Measurements from ENCODE around the gene HOXB1.

The HOXB1 gene

DNA sequence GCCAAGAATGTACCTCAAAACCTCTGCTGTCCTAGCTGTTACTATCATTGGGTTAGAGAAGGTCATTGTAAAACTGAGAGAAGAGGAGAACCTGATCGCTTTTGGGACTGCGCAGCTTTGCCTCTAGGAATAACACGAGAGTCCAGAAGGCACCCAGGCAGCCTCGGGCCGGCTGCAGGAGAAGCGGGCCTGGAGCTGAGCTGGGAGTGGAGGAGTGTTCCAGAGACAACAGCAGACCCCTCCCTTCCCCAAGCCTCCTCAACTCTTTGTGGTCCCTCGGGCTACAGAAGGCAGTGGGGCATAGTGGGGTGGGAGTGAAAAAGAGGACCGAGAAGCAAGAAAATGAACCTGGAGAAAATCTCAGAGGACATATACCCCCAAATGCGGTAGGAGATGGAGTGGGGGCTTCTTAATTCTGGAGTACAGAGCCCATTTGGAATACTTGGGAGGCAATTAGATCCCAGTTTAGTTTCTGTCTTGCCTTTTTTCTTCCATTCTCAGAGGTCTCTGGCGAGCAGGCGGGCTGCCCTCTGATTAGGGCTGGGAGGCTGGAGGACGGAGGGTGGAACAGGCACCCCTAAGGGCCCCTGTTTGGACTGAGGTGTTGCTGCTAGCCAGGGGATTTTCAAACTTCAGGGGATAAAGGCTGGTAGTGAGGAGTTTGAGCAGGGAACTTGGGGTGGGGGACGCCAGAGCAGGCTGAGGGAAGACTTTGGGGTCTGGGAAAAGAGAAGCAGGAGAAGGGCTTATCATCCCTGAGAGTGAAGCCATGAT lies 27.4 kb upstream of the HOXB1 start:
- no peak for TF ChIP-seq CTCF (IDR thresholded peaks at IDR 0.05; ENCODE audit: extremely low read depth, insufficient read depth, missing control alignments)
- no peak for DNase-seq (ENCODE audit: low spot score)
- in situ Hi-C loops (cut with MboI; ENCODE audit: low pct_unique_long_range_greater_than_20kb, low sequenced_read_pairs, unreplicated experiment) = no loop called here

DNA sequence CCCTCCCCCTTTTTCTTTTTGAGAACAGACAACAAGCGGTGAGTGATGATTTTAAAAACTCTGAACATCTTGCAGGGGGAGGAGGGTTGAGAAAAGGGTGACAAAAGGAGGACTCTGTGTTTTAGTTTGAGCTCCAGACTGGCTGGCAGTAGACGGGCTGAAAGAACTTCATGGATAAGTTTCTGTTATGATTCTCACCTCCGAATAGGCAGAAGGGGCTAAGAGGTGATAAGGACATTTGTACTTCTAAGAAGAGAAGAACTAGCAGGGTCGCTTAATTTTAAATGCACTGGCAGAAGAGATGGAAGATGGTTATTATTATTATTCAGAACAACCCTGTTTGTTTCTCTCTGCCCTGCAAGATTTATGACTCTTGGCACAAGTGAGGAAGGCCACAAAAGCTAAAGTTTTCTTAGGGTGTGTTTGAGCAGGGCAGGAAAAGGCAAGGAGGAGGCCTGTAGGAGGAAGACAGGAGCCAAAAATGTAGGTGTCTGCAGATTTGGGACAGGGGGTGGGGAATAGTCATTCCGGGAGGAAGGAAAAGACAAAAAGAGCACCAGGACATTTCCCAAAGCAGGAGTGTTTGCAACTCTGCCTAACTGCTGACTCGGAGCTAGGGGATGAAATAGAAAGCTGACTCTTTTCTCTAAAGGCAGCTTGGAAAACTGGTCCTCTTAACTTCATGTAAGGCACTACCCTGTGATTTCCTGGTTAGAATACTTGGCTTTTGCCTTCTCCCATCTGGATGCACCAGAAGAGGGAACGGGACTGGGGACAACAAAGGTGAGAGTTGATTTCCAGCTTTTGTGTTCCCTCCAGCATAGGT lies 26.0 kb upstream of the HOXB1 start:
- DNase-seq (ENCODE audit: low spot score) = no peak
- TF ChIP-seq CTCF (IDR thresholded peaks at IDR 0.05; ENCODE audit: extremely low read depth, insufficient read depth, missing control alignments) = no peak
- in situ Hi-C loops (cut with MboI; ENCODE audit: low pct_unique_long_range_greater_than_20kb, low sequenced_read_pairs, unreplicated experiment) = no loop called here

GRCh38 chr17:48556229-48556575 lies 25.4 kb upstream of the HOXB1 start:
- in situ Hi-C loops (cut with MboI; ENCODE audit: low pct_unique_long_range_greater_than_20kb, low sequenced_read_pairs, unreplicated experiment) = no loop called here
- DNase-seq (ENCODE audit: low spot score) = no peak
- TF ChIP-seq CTCF (IDR thresholded peaks at IDR 0.05; ENCODE audit: extremely low read depth, insufficient read depth, missing control alignments) = no peak

- peak; percentile 77 for DNase-seq (ENCODE audit: low spot score)
- no peak for TF ChIP-seq CTCF (IDR thresholded peaks at IDR 0.05; ENCODE audit: extremely low read depth, insufficient read depth, missing control alignments)
- in situ Hi-C loops (cut with MboI; ENCODE audit: low pct_unique_long_range_greater_than_20kb, low sequenced_read_pairs, unreplicated experiment) = no loop called here
Measured at GRCh38 chr17:48555258-48556228, 24.7 kb upstream of the HOXB1 start.

- no peak for TF ChIP-seq CTCF (IDR thresholded peaks at IDR 0.05; ENCODE audit: extremely low read depth, insufficient read depth, missing control alignments)
- DNase-seq (ENCODE audit: low spot score) = no peak
- in situ Hi-C loops (cut with MboI; ENCODE audit: low pct_unique_long_range_greater_than_20kb, low sequenced_read_pairs, unreplicated experiment) = no loop called here
Measured at GRCh38 chr17:48554412-48555257, 23.8 kb upstream of the HOXB1 start.

Data from GM13977 (cell line).